Stimulated activated CD4-positive, alpha-beta T cell treated with anti-CD3 and anti-CD28 coated beads, Interleukin-12 subunit alpha, Interleukin-12 subunit beta, amount 100 ng/mL, for 48 hours (primary cell): Measurements from ENCODE around the gene ADPRHL1.
"Not testable (repeated sequence)": the region's sequence is repeated elsewhere in the genome, so short reads cannot be mapped to it uniquely, and the experiment has no call there.

Experiments used
- DNase-seq, 3 donors: peaks; one replicate each; pipeline ENCODE4 v3.0.0-alpha.2; 2020; ENCODE audit warnings: low read depth in 2 of 3, low spot score in 1 of 3

The ADPRHL1 gene

GRCh38 chr13:113403255-113404104 lies 49.8 kb downstream of the ADPRHL1 start:
- no peak for DNase-seq

GRCh38 chr13:113402471-113403254 lies 50.6 kb downstream of the ADPRHL1 start:
- no peak for DNase-seq

- no peak for DNase-seq
Measured at GRCh38 chr13:113401452-113402415, 51.6 kb downstream of the ADPRHL1 start.

GRCh38 chr13:113400621-113401451 lies 52.5 kb downstream of the ADPRHL1 start:
- DNase-seq = no peak

- no peak for DNase-seq
Measured at GRCh38 chr13:113399755-113400149, 53.5 kb downstream of the ADPRHL1 start.

GRCh38 chr13:113398963-113399754 lies 54.1 kb downstream of the ADPRHL1 start:
- DNase-seq = no peak

GRCh38 chr13:113397608-113398425 lies 55.5 kb downstream of the ADPRHL1 start:
- DNase-seq = no peak

- no peak for DNase-seq
Measured at GRCh38 chr13:113394339-113394640, 59.0 kb downstream of the ADPRHL1 start.

- DNase-seq = peak; percentile 63 to 79 (median 69)
Measured at GRCh38 chr13:113393563-113394338, 59.5 kb downstream of the ADPRHL1 start.

- no peak for DNase-seq
Measured at GRCh38 chr13:113393226-113393562, 60.1 kb downstream of the ADPRHL1 start.

- DNase-seq = no peak
Measured at GRCh38 chr13:113390874-113391497, 62.3 kb downstream of the ADPRHL1 start.

GRCh38 chr13:113389586-113389985 lies 63.7 kb downstream of the ADPRHL1 start:
- not testable (repeated sequence) for DNase-seq

- DNase-seq = no peak
Measured at GRCh38 chr13:113387396-113387795, 65.9 kb downstream of the ADPRHL1 start.

GRCh38 chr13:113383089-113383488 lies 70.2 kb downstream of the ADPRHL1 start:
- DNase-seq = no peak

GRCh38 chr13:113382542-113382941 lies 70.7 kb downstream of the ADPRHL1 start:
- DNase-seq = not testable (repeated sequence)

GRCh38 chr13:113378825-113379224 lies 74.5 kb downstream of the ADPRHL1 start:
- DNase-seq = no peak

- no peak for DNase-seq
Measured at GRCh38 chr13:113374511-113375175, 78.6 kb downstream of the ADPRHL1 start.
